Measurements from ENCODE around the gene CAPRIN1. TPM values are rescaled to one million over a fixed set of nuclear protein-coding genes. Genes with fewer than 3 reads are reported as not detected.
"Not testable (repeated sequence)": the region's sequence is repeated elsewhere in the genome, so short reads cannot be mapped to it uniquely, and the experiment has no call there.

Gene CAPRIN1
- total RNA-seq, 1 experiment from 2014 or later, result 176 TPM

GRCh38 chr11:34072041-34072440 lies 20.5 kb downstream of the CAPRIN1 start:
- no peak for DNase-seq (ENCODE audit: low read depth, low spot score)
- in situ Hi-C loops (cut with HindIII; ENCODE audit: low pct_unique_long_range_greater_than_20kb, low sequenced_read_pairs), result no loop called here

DNA sequence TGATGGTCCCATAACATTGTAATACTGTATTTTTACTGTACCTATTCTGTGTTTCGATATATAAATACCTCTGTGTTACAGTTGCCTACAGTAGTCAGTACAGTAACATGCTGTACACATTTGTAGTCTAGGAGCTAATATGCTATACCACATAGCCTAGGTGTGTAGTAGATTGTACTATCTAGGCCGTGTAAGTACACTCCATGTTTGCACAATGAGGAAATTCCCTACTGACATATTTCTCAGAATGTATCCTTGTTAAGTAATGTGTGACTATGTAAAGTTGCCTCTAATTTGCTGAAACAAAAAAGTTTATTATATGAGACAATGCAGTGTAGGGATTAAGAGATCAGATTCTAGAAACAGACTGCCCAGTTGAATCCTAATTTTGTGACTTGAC lies 21.3 kb downstream of the CAPRIN1 start:
- in situ Hi-C loops (cut with HindIII; ENCODE audit: low pct_unique_long_range_greater_than_20kb, low sequenced_read_pairs), result no loop called here

GRCh38 chr11:34074391-34074790 lies 22.9 kb downstream of the CAPRIN1 start:
- in situ Hi-C loops (cut with HindIII; ENCODE audit: low pct_unique_long_range_greater_than_20kb, low sequenced_read_pairs), result no loop called here
- no peak for DNase-seq (ENCODE audit: low read depth, low spot score)

More for the DNA sequence above, 21.3 kb downstream of the CAPRIN1 start:
- DNase-seq (ENCODE audit: low read depth, low spot score), result no peak

GRCh38 chr11:34075178-34075820 lies 23.8 kb downstream of the CAPRIN1 start:
- DNase-seq (ENCODE audit: low read depth, low spot score), result peak; percentile 84
- in situ Hi-C loops (cut with HindIII; ENCODE audit: low pct_unique_long_range_greater_than_20kb, low sequenced_read_pairs), result no loop called here

GRCh38 chr11:34080609-34081008 lies 29.1 kb downstream of the CAPRIN1 start:
- in situ Hi-C loops (cut with HindIII; ENCODE audit: low pct_unique_long_range_greater_than_20kb, low sequenced_read_pairs), result no loop called here
- DNase-seq (ENCODE audit: low read depth, low spot score), result no peak

DNA sequence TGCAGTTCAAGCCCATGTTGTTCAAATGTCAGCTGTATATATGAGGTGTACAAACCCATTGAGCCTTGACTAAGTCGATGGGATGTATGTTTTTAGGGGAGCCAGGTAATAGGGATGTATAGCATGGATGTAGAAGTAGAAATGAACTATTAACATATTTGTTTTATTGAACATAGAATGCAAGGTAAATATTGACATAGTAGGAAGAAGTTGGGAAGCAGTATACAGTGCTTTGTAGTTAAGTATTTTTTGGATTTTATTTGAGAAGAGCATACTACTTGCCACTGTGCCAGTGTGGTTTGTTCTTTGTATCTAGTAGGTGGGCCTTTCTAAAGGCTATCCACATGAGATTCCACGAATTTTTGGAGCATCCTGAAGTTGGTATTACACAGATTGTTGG lies 33.1 kb downstream of the CAPRIN1 start:
- no peak for DNase-seq (ENCODE audit: low read depth, low spot score)
- in situ Hi-C loops (cut with HindIII; ENCODE audit: low pct_unique_long_range_greater_than_20kb, low sequenced_read_pairs), result no loop called here

DNA sequence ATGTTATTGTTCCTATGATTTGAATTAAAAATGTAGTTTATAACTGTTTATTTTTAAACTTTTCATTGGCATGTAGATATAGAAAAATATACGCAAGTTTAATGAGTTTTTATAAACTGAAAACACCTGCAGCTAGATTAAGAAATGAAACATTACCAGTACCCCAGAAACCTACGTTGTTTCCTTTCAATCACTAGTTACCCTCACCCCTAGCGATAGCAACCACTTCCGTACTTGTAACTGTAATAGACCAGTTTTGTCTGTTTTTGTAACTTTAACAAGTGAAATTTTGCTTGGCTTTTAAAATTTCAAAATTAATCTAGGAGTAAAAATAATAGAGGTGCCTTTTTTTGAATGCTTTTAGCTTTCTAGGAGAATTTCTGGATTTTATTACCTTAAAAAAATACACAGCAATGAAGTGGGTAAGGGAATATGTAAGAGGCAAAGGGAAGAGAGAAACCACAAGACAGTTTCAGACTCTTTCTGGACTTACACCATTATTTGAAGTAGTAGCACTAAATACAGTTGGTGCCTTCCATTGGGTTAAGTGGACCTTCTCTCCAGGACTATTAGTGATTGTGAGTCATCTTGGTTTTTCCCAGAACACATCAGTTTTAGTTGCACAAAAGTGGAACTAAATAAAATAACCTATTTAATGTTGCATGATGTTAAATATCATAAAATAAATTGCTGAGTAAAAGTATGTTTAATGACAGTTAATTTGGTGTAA lies 35.2 kb downstream of the CAPRIN1 start:
- in situ Hi-C loops (cut with HindIII; ENCODE audit: low pct_unique_long_range_greater_than_20kb, low sequenced_read_pairs), result no loop called here
- no peak for DNase-seq (ENCODE audit: low read depth, low spot score)

DNA sequence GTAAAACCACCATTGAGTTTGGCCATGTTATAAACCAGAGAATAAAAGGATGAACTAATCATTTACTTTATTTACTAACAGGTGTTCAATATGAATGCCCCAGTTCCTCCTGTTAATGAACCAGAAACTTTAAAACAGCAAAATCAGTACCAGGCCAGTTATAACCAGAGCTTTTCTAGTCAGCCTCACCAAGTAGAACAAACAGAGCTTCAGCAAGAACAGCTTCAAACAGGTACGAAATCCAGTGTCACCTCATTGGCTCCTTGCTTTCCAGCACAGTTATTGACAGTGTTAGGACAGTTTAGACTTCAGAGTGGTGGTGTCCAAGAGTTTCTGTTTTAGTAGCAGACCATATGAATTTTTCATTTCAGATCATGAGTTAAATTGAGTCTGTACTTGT lies 40.3 kb downstream of the CAPRIN1 start:
- in situ Hi-C loops (cut with HindIII; ENCODE audit: low pct_unique_long_range_greater_than_20kb, low sequenced_read_pairs), result no loop called here
- no peak for DNase-seq (ENCODE audit: low read depth, low spot score)

GRCh38 chr11:34094900-34095299 lies 43.4 kb downstream of the CAPRIN1 start:
- DNase-seq (ENCODE audit: low read depth, low spot score); in situ Hi-C loops (cut with HindIII; ENCODE audit: low pct_unique_long_range_greater_than_20kb, low sequenced_read_pairs): not testable (repeated sequence)

- DNase-seq (ENCODE audit: low read depth, low spot score), result no peak
- in situ Hi-C loops (cut with HindIII; ENCODE audit: low pct_unique_long_range_greater_than_20kb, low sequenced_read_pairs), result no loop called here
These were observed 47.3 kb downstream of the CAPRIN1 start for GRCh38 chr11:34098813-34099212.

DNA sequence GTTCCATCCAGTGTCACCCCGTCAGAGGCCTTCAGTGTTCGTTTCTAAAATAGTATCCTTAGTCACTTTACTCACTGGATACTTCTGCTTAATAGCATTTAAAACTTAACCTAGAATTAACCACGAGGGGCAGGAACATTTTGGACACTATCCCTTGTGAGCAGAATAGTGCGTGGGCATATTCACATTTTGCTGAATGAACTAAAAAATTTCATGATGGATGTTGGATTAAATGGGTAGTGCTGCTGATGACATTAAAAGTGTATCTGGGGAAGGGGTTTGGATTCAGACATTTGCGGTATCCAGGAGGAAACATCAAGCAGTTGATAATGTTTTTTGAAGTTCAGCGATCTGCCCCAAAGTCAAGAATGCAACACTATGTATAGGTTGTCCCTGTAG lies 53.1 kb downstream of the CAPRIN1 start:
- no peak for DNase-seq (ENCODE audit: low read depth, low spot score)
- in situ Hi-C loops (cut with HindIII; ENCODE audit: low pct_unique_long_range_greater_than_20kb, low sequenced_read_pairs), result no loop called here

GRCh38 chr11:34105079-34105956 lies 53.8 kb downstream of the CAPRIN1 start, which contains the start of gene NAT10:
Gene NAT10, plus strand, starts transcription at chr11:34105629. Its CDS starts 2,597 bp downstream, at chr11:34108226.
- in situ Hi-C loops (cut with HindIII; ENCODE audit: low pct_unique_long_range_greater_than_20kb, low sequenced_read_pairs), result no loop called here
- peak; percentile 98 for DNase-seq (ENCODE audit: low read depth, low spot score)

- DNase-seq (ENCODE audit: low read depth, low spot score), result peak; percentile 3
- in situ Hi-C loops (cut with HindIII; ENCODE audit: low pct_unique_long_range_greater_than_20kb, low sequenced_read_pairs), result no loop called here
These were observed 54.5 kb downstream of the CAPRIN1 start for GRCh38 chr11:34105957-34106504.

DNA sequence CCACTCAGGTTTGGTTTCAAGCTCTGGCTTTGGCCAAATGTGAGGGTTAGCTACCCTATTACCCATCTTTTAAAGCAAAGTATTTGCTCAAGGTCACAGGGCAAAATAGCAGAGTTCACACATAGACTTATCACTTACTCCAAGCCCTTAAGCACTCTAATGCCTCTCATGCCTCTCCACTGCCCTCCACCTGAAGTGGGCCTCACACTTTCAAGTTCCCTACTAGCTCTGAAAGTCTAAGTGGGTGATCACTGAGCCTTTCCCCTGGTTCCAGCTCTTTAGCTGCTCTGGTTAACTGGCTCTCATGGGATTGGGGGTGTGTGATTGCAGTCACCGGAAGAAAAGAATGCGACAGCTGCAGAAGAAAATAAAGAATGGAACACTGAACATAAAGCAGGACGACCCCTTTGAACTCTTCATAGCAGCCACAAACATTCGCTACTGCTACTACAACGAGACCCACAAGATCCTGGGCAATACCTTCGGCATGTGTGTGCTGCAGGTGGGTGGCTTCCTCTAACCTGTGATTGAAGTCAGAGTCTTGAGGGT lies 60.3 kb downstream of the CAPRIN1 start:
- no peak for DNase-seq (ENCODE audit: low read depth, low spot score)
- in situ Hi-C loops (cut with HindIII; ENCODE audit: low pct_unique_long_range_greater_than_20kb, low sequenced_read_pairs), result no loop called here

DNA sequence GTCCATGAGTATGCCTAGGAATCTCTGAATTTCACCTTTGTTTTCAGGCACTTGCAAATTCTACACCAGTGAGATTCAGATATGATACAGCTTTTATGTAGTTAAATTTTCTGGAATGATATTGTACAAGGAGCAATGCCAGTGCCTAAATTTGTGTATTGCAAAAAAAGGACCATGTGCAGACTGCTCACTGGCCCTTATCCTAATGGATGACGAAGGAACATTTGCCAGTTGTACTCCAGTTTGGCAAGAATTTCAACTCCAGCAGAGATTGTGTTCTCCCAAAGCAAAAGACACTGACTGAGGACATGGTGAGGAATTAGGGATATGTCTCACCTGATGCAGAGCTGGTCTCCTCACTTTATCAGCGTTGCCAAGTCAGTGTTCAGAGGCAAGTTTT lies 62.5 kb downstream of the CAPRIN1 start:
- in situ Hi-C loops (cut with HindIII; ENCODE audit: low pct_unique_long_range_greater_than_20kb, low sequenced_read_pairs), result no loop called here

DNA sequence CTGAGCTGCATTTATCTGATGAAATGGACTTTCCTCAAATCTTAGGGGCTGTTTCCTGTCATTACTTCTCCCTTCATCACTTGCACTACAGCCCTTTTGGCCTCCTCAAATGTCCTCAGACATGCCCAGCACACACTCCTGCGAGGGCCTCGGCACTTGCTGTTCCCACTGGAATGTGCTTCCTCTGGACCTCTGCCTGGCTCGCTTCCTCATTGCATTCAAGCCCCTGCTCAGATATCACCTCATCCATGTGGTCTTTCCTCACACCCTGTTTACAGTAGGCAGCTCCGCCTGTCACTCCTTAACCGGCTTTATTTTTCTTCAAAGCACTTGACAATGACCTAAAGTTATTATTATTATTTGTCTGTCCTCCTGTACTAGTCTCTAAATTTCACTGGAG lies 62.9 kb downstream of the CAPRIN1 start:
- DNase-seq (ENCODE audit: low read depth, low spot score), result no peak
- in situ Hi-C loops (cut with HindIII; ENCODE audit: low pct_unique_long_range_greater_than_20kb, low sequenced_read_pairs), result no loop called here

More for the DNA sequence above, 62.5 kb downstream of the CAPRIN1 start:
- no peak for DNase-seq (ENCODE audit: low read depth, low spot score)

GRCh38 chr11:34120651-34121050 lies 69.1 kb downstream of the CAPRIN1 start:
- DNase-seq (ENCODE audit: low read depth, low spot score), result no peak
- in situ Hi-C loops (cut with HindIII; ENCODE audit: low pct_unique_long_range_greater_than_20kb, low sequenced_read_pairs), result no loop called here

Measured in SK-MEL-5 (cell line).